HepG2 (cell line): ENCODE results near the gene GNG7.

ENCODE experiments used
- BRCA1 ChIP-seq: sonication (generic); formaldehyde crosslinking; IDR thresholded peaks from 2 replicates; pipeline ENCODE4 v1.4.0; 2020; ENCODE audit warnings: missing genetic modification reagents
- FOXA1 ChIP-seq, 2 experiments: fragments of 450-650 bp in 1 of 2; sonication (generic) in 1 of 2; formaldehyde crosslinking in 1 of 2; IDR thresholded peaks; 2 replicates each; pipeline versions ENCODE4 v1.4.0 to v1.6.1; 2016 to 2020; ENCODE audit warnings: missing genetic modification reagents in 1 of 2
- NFYB ChIP-seq: sonication (generic); formaldehyde crosslinking; IDR thresholded peaks from 2 replicates; pipeline ENCODE4 v1.4.0; 2020; ENCODE audit warnings: missing genetic modification reagents
- ZFP62 ChIP-seq: sonication (generic); formaldehyde crosslinking; IDR thresholded peaks from 2 replicates; pipeline ENCODE4 v1.4.0; 2020; ENCODE audit warnings: missing genetic modification reagents
- ZKSCAN1 ChIP-seq: fragments of 150-350 bp; IDR thresholded peaks from 2 replicates; pipeline ENCODE4 v1.6.1; 2014; ENCODE audit warnings: low read length
- ZSCAN29 ChIP-seq: sonication (generic); formaldehyde crosslinking; conservative IDR thresholded peaks from 2 replicates; pipeline ENCODE4 v1.4.0; 2020; ENCODE audit warnings: mild to moderate bottlenecking, missing genetic modification reagents
- ZZZ3 ChIP-seq: sonication (generic); formaldehyde crosslinking; IDR thresholded peaks from 2 replicates; pipeline ENCODE4 v1.4.0; 2020; ENCODE audit warnings: missing genetic modification reagents, mild to moderate bottlenecking, borderline replicate concordance
- TF ChIP-seq, protein P1 (sequence below): IDR thresholded peaks from 2 replicates; pipeline ENCODE4 v1.6.1; 2016; ENCODE audit warnings: missing compliant biosample characterization, missing genetic modification reagents, borderline replicate concordance
- TF ChIP-seq, protein P2 (sequence below): sonication (generic); formaldehyde crosslinking; IDR thresholded peaks from 2 replicates; pipeline ENCODE4 v1.5.0; 2020; ENCODE audit warnings: mild to moderate bottlenecking, missing genetic modification reagents, moderate library complexity
- TF ChIP-seq, protein P3 (sequence below): sonication (generic); formaldehyde crosslinking; IDR thresholded peaks from 2 replicates; pipeline ENCODE4 v1.8.0; 2022; ENCODE audit warnings: missing genetic modification reagents, mild to moderate bottlenecking, inconsistent platforms, borderline replicate concordance
- TF ChIP-seq, protein P4 (sequence below): sonication (generic); formaldehyde crosslinking; IDR thresholded peaks from 2 replicates; pipeline ENCODE4 v1.8.0; 2022; ENCODE audit warnings: missing genetic modification reagents, mild to moderate bottlenecking, borderline replicate concordance
- TF ChIP-seq, protein P5 (sequence below): sonication (generic); formaldehyde crosslinking; IDR thresholded peaks from 2 replicates; pipeline ENCODE4 v1.5.0; 2020; ENCODE audit warnings: mild to moderate bottlenecking, missing genetic modification reagents
- TF ChIP-seq, protein P6 (sequence below): sonication (generic); formaldehyde crosslinking; IDR thresholded peaks from one replicate; pipeline ENCODE4 v1.5.1; 2020; ENCODE audit warnings: mild to moderate bottlenecking, missing genetic modification reagents; ENCODE audit errors: not compliant biosample characterization

DNA sequence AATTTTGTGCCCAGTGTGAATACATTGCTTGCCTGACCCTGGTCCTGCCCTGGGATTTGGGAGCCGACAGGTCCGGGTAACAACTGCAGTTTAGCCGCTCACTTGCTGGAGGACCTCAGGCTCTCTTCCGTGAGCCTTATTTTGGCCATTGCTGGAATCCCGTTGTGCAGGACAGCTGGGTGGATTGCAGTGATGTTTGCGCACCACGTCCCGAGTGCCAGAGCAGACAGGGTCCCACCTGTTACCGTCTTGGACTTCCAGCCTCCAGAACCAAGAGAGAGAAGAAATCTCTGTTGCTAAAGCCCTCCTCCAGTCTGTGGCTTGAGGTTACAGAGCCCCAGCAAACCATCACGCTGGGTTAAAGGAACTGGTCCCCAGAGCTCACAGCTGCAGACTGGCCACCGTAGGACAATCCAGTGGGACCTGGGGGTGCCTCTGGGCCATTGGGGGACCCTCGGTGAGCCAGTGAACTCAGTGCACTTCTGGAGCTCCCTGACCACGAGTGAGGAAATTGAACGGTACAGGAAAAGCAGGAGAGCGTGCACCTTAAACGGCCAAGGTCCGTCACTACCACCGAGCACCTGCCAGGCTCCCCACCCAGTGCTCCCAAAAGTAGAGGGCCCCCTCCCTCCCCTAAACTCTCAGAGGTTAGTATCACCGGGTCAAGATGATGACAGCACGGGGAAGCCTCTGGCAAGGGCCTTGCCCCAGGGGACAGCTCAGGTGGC, 92.9 kb downstream of the GNG7 start:
- TF ChIP-seq, protein P1, sequence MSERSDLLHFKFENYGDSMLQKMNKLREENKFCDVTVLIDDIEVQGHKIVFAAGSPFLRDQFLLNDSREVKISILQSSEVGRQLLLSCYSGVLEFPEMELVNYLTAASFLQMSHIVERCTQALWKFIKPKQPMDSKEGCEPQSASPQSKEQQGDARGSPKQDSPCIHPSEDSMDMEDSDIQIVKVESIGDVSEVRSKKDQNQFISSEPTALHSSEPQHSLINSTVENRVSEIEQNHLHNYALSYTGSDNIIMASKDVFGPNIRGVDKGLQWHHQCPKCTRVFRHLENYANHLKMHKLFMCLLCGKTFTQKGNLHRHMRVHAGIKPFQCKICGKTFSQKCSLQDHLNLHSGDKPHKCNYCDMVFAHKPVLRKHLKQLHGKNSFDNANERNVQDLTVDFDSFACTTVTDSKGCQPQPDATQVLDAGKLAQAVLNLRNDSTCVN: no peak
- TF ChIP-seq ZZZ3 (CRISPR knock-in tag) (no peak), ZKSCAN1 (no peak), ZSCAN29 (no peak), NFYB (CRISPR knock-in tag) (no peak), FOXA1 (IDR thresholded peaks at IDR 0.05) (no peak), FOXA1 (CRISPR knock-in tag; IDR thresholded peaks at IDR 0.05) (no peak), BRCA1 (no peak), ZFP62 (no peak)
- TF ChIP-seq, protein P2, sequence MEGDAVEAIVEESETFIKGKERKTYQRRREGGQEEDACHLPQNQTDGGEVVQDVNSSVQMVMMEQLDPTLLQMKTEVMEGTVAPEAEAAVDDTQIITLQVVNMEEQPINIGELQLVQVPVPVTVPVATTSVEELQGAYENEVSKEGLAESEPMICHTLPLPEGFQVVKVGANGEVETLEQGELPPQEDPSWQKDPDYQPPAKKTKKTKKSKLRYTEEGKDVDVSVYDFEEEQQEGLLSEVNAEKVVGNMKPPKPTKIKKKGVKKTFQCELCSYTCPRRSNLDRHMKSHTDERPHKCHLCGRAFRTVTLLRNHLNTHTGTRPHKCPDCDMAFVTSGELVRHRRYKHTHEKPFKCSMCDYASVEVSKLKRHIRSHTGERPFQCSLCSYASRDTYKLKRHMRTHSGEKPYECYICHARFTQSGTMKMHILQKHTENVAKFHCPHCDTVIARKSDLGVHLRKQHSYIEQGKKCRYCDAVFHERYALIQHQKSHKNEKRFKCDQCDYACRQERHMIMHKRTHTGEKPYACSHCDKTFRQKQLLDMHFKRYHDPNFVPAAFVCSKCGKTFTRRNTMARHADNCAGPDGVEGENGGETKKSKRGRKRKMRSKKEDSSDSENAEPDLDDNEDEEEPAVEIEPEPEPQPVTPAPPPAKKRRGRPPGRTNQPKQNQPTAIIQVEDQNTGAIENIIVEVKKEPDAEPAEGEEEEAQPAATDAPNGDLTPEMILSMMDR (CRISPR knock-in tag): no peak
- TF ChIP-seq, protein P3, sequence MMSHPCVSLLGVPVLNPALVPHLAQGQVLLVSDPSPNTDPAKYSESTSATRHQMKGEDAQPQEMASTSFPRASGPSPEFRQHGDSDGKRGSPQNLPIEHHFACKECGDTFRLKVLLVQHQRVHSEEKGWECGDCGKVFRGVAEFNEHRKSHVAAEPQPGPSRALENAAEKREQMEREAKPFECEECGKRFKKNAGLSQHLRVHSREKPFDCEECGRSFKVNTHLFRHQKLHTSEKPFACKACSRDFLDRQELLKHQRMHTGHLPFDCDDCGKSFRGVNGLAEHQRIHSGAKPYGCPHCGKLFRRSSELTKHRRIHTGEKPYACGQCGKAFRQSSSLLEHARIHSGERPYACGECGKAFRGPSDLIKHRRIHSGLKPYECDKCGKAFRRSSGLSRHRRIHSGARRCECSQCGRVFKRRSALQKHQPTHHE (CRISPR knock-in tag): no peak
- TF ChIP-seq, protein P4, sequence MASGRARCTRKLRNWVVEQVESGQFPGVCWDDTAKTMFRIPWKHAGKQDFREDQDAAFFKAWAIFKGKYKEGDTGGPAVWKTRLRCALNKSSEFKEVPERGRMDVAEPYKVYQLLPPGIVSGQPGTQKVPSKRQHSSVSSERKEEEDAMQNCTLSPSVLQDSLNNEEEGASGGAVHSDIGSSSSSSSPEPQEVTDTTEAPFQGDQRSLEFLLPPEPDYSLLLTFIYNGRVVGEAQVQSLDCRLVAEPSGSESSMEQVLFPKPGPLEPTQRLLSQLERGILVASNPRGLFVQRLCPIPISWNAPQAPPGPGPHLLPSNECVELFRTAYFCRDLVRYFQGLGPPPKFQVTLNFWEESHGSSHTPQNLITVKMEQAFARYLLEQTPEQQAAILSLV (CRISPR knock-in tag): no peak
- TF ChIP-seq, protein P5, sequence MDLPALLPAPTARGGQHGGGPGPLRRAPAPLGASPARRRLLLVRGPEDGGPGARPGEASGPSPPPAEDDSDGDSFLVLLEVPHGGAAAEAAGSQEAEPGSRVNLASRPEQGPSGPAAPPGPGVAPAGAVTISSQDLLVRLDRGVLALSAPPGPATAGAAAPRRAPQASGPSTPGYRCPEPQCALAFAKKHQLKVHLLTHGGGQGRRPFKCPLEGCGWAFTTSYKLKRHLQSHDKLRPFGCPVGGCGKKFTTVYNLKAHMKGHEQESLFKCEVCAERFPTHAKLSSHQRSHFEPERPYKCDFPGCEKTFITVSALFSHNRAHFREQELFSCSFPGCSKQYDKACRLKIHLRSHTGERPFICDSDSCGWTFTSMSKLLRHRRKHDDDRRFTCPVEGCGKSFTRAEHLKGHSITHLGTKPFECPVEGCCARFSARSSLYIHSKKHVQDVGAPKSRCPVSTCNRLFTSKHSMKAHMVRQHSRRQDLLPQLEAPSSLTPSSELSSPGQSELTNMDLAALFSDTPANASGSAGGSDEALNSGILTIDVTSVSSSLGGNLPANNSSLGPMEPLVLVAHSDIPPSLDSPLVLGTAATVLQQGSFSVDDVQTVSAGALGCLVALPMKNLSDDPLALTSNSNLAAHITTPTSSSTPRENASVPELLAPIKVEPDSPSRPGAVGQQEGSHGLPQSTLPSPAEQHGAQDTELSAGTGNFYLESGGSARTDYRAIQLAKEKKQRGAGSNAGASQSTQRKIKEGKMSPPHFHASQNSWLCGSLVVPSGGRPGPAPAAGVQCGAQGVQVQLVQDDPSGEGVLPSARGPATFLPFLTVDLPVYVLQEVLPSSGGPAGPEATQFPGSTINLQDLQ (CRISPR knock-in tag): no peak
- TF ChIP-seq, protein P6, sequence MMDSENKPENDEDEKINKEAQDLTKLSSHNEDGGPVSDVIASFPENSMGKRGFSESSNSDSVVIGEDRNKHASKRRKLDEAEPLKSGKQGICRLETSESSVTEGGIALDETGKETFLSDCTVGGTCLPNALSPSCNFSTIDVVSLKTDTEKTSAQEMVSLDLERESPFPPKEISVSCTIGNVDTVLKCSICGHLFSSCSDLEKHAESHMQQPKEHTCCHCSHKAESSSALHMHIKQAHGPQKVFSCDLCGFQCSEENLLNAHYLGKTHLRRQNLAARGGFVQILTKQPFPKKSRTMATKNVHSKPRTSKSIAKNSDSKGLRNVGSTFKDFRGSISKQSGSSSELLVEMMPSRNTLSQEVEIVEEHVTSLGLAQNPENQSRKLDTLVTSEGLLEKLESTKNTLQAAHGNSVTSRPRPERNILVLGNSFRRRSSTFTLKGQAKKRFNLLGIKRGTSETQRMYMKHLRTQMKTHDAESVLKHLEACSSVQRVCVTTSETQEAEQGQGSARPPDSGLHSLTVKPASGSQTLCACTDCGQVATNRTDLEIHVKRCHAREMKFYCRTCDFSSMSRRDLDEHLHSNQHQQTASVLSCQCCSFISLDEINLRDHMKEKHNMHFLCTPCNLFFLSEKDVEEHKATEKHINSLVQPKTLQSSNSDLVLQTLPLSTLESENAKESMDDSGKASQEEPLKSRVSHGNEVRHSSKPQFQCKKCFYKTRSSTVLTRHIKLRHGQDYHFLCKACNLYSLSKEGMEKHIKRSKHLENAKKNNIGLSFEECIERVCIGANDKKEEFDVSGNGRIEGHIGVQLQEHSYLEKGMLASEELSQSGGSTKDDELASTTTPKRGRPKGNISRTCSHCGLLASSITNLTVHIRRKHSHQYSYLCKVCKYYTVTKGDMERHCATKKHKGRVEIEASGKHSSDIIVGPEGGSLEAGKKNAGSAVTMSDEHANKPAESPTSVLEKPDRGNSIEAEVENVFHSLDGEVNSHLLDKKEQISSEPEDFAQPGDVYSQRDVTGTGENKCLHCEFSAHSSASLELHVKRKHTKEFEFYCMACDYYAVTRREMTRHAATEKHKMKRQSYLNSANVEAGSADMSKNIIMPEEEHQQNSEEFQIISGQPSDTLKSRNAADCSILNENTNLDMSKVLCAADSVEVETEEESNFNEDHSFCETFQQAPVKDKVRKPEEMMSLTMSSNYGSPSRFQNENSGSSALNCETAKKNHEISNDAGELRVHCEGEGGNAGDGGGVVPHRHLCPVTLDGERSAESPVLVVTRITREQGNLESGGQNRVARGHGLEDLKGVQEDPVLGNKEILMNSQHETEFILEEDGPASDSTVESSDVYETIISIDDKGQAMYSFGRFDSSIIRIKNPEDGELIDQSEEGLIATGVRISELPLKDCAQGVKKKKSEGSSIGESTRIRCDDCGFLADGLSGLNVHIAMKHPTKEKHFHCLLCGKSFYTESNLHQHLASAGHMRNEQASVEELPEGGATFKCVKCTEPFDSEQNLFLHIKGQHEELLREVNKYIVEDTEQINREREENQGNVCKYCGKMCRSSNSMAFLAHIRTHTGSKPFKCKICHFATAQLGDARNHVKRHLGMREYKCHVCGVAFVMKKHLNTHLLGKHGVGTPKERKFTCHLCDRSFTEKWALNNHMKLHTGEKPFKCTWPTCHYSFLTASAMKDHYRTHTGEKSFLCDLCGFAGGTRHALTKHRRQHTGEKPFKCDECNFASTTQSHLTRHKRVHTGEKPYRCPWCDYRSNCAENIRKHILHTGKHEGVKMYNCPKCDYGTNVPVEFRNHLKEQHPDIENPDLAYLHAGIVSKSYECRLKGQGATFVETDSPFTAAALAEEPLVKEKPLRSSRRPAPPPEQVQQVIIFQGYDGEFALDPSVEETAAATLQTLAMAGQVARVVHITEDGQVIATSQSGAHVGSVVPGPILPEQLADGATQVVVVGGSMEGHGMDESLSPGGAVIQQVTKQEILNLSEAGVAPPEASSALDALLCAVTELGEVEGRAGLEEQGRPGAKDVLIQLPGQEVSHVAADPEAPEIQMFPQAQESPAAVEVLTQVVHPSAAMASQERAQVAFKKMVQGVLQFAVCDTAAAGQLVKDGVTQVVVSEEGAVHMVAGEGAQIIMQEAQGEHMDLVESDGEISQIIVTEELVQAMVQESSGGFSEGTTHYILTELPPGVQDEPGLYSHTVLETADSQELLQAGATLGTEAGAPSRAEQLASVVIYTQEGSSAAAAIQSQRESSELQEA (CRISPR knock-in tag): no peak
